GM18505 (cell line): Measurements from ENCODE around the gene STAP2.

Experiments
- ATAC-seq: cut with Tn5 transposase; IDR thresholded peaks from one replicate; pipeline ENCODE4 v1.9.1; 2021; ENCODE audit not compliant: unreplicated experiment
- POLR2A ChIP-seq: IDR thresholded peaks from 4 replicates; pipeline ENCODE4 v1.6.1; 2011; ENCODE audit warnings: borderline replicate concordance; ENCODE audit not compliant: insufficient read depth, insufficient read length; ENCODE audit errors: extremely low read depth

The STAP2 gene

GRCh38 chr19:4374498-4375163 lies 36.0 kb upstream of the STAP2 start:
- no peak for ATAC-seq
- TF ChIP-seq POLR2A: no peak

DNA sequence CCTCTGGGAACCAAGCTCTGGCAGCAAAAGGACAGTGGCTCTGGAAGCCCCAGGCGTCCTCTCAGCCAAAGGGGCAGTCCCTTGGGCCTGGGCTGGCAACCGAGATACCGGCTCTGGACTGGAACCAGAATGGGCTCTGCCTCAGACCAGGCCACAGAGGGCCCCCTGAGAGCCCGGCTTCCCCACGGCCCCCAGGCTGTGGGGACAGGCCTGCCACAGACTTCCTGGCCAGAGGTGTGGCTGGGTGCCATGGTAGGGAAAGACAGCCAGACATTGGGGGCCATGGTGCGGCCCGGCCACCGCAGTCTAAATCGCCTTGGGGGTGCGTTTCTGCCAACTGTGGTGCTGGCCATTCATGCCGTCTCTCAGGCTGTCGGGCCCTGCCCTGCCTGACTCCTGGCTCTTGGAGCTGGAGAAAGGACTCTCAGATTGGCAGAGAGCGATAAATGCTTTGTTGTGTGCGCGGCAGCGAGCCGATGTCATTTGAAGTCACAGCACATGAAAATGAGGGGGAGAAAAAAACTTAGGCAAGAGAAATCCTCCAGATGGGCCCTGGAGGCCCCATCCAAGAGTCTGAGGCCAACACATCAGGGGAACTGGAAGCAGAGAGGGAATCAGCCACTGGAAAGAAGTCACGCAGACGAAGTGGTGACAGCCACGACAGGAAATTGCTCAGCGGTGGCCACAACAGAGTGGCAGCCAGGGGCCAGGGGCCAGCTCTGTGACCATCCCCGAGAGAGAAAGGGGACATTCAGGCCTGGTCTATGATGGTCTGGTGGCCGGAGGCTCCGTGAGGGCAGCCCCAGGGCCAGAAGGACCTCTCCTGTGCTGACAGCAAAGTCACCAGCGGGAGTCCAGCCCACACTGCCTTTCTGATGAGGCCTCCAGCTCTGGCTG lies 35.2 kb upstream of the STAP2 start:
- ATAC-seq: no peak
- TF ChIP-seq POLR2A: no peak

DNA sequence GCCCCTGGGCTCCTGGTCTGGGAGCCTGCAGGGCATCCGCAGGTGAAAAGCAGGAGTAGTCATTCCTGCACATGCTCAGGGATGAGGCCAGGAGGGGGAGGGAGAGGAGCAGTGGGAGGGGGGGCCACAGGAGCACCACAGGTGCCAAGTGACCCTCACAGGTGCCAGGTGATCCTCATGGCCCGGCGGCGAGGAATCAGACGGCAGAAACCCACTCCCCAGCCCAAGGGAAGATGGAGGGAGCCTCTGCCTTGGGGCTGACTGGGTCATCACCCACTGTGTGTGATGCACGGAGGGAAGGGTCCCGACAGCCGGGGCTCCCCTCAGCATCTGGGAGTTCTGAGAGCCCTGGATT lies 34.4 kb upstream of the STAP2 start:
- TF ChIP-seq POLR2A: no peak

GRCh38 chr19:4372165-4373012 lies 33.8 kb upstream of the STAP2 start:
- ATAC-seq: no peak
- TF ChIP-seq POLR2A: no peak

More for the DNA sequence above, 34.4 kb upstream of the STAP2 start:
- no peak for ATAC-seq

GRCh38 chr19:4371247-4372164 lies 32.9 kb upstream of the STAP2 start:
- TF ChIP-seq POLR2A: no peak
- ATAC-seq: no peak

DNA sequence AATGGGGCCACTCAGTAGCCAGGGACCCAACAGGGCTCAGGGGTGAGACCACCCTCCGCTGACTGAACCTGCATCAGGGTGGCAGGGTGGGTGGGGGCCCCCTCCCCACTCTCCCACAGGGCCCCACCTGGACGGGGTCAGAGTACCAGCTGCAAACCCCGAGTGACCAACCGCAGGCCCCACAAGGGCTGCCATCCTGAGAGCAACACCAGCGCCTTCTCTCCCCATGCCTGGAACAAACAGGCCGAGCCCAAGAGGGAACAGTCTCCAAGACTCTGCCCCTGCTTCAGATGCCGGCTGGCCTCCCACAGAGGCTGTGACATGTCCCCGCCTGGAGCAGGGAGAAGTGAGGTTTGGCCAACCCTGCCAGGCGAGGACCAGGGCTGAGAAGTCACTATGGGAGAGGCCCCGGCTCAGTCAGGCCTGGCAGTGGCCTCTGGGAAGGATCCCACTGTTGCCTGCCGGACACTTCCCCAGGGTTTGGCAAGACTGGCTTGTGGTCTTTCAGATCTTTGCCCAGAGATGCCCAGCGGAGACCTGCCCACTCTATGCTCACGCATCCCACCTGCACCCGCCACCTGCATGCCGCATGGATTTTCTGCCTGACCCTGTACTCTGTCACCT lies 31.9 kb upstream of the STAP2 start:
- no peak for TF ChIP-seq POLR2A
- ATAC-seq: no peak

GRCh38 chr19:4369888-4370260 lies 31.2 kb upstream of the STAP2 start:
- peak; percentile 33 for ATAC-seq
- TF ChIP-seq POLR2A: no peak

GRCh38 chr19:4369109-4369887 lies 30.7 kb upstream of the STAP2 start:
- TF ChIP-seq POLR2A: peak; percentile 47
- peak; percentile 40 for ATAC-seq

- TF ChIP-seq POLR2A: peak; percentile 19
- no peak for ATAC-seq
Measured at GRCh38 chr19:4368128-4368820, 29.6 kb upstream of the STAP2 start.

DNA sequence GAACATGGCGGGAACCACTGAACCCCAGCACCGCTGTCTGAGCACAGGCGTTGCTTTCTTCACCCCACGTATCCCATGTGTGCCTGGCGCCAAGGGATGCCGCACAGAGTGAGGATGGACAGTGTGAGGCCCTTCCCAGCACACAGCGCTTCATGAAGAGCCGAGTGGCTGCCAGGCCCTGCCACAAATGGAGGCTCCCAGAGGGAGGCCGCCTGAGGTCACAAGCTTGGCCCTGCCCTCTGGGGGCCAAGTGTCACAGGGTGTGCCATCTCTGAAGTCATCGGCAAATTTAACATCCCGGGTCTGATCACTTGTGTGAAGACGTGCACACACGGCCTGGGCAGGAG lies 29.1 kb upstream of the STAP2 start:
- ATAC-seq: no peak
- TF ChIP-seq POLR2A: no peak

DNA sequence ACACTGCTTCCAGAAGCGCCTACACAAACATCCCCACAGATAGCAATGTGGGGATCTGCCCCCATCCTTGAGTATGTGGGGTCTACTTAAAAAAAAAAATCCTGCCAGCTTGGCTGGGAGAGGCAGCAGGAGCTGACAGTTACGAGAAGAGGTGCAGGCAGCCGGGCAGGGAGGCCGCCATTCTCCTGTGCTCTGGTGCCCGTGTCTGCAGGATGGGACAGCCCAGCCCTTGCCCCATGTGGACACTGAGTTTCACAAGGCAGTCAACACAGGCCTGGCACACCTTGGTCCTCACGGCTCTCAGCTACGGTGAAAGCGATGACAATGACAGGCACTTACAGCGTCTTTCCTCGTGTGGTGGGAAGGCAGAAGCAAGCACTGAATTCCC lies 28.7 kb upstream of the STAP2 start:
- TF ChIP-seq POLR2A: no peak
- no peak for ATAC-seq

GRCh38 chr19:4366666-4367335 lies 28.2 kb upstream of the STAP2 start:
- ATAC-seq: no peak
- TF ChIP-seq POLR2A: no peak
